GM21717 (cell line): ENCODE data around the gene STAG2.

Experiments used
- ATAC-seq: cut with Tn5 transposase; IDR thresholded peaks from one replicate; pipeline ENCODE4 v1.9.1; 2021; ENCODE audit warnings: mild to moderate bottlenecking, moderate library complexity; ENCODE audit not compliant: unreplicated experiment

STAG2 gene

DNA sequence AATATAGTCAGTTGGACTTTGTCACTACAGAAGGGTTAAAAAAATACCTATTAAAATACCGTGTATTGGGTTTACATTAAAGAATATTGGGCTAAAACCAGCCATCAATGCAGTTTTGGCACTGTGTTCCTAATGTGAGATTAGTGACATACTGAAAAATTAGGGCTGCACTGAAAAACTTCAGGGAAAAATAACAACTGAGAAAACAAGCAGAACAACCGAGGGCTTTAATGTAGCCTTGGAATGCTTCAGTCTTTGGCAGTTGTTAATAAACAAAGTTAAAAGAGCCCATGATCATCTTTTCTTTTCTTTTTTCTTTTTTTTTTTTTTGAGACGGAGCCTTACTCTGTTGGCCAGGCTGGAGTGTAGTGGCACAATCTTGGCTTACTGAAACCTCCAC is 12.4 kb downstream of the STAG2 start:
- ATAC-seq, result no peak

DNA sequence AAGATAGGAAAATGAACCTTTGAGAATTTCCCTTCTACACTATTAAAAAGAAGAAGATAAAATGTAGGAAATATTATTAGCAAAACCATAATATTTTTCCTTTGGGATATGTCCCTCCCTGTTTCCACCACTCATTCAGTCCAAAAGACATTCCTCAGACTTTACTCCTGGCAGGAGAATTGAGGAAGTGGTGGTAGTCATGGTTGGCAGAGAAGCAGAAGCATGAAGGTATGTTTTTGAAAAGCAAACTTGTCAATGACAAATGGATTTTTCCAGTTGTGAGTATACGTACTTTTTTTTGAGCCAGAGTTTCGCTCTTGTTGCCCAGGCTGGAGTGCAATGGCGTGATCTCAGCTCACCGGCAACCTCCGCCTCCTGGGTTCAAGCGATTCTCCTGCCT is 13.7 kb downstream of the STAG2 start:
- no peak for ATAC-seq

DNA sequence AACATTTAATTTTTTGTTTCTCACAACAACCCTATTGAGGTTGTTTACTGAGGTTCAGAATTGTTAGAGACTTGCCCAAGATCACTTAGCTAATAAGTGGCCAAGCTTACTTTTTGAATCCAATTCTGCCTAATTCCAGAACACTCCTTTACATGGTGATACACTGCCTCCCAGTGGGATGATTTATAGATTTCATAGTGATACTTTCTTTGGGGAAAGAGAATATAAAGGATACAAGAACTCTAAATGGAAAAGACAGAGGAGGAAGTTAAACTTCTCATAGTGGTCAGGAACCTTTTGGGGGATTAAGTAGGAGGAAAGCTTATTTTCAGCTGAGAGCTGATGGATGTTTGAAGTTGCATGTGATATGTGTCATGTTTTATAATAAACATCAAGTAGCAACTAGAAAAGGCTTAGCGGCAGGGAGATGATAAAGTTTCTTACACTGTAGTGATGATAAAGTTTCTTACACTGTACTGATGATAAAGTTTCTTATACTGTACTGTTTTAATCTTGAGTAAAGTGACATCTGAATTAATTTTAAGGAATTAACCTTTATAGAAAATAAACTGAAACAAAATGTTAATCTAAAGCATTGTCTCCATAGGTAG is 15.3 kb downstream of the STAG2 start:
- ATAC-seq, result no peak

DNA sequence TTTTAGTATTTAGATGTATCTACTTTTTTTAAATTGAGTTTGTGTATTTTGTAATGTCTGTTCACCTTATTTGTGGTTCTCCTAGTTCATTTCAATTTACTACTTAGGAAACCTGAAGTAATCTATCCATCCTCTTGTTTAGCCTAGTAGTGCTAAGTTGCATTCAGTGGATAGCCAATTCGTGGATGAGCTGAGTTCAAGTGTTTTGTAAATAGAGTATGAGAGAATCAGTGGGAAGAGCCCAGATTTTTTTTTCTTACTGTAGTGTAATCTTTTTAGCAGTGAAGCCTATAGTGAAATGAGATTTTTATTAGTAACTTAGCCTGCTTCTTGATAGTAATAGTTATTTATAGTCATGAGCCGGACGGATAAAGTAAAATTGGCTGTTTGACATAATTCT is 21.7 kb downstream of the STAG2 start:
- no peak for ATAC-seq

DNA sequence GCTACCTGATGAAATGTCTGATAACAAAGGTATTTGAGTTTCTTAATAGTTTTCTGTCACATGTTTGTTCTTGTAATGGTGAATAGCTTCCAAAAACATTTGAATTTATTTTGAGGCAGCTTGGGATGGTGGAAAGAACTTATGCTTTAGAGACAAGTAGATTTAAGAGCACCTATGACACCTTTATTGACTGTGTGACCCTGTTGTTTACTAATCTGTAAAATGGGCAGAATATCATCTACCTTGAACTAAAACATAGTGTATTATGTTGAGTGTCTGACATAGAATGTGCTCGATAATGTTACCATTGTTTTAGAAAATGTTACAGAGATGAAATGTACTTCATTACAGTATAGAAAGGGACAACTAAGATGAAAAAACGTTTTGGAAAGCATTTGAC is 24.9 kb downstream of the STAG2 start:
- no peak for ATAC-seq

DNA sequence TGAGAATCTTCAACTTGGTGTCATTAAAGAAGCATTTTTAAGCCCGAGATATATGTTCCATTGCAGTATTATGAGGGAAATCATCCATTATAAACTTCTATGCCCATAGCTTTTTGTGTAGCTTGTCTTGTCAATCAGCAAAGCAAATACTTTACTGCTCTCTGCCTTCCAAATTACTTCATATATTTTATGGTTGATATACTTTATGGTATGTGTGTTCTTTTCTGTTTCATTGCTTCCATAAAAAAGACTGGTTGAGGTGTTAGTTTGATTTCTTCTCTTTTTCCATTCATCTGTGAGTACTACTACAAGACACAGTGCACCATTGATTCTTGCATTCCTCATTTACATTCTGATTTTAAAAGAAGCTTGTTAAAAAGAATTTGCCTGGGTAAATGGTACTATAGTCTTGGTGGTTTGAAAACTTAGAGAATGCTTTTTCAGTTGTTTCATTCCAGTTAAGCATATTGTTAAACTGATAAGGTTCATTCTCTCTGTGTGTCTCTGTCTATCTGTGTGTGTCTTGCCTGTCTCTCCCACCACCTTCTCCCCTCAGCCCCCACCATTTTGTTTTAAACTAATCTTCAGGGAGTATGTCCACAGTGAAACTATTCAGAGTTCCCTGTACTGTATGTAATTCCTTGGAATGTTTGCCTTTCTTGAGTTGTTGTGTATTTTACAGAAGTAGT is 27.1 kb downstream of the STAG2 start:
- no peak for ATAC-seq

DNA sequence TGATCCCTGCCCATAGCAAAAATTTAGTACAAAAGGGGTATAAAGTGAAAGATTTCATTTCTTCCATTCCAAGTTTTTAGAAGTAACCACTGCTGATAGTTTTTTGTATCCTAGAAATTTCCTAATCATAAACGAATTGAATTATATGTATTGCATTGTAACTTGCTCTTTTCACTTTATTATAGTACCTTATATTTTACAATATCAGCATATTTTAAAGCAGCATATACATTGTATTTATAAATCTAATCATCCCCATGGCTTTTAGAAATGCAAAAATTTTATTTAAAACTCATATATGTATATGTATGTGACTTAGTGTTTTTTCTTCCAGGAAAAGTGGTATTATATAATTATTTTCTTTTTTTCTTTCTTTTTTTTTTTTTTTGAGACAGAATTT is 27.7 kb downstream of the STAG2 start:
- ATAC-seq, result no peak

DNA sequence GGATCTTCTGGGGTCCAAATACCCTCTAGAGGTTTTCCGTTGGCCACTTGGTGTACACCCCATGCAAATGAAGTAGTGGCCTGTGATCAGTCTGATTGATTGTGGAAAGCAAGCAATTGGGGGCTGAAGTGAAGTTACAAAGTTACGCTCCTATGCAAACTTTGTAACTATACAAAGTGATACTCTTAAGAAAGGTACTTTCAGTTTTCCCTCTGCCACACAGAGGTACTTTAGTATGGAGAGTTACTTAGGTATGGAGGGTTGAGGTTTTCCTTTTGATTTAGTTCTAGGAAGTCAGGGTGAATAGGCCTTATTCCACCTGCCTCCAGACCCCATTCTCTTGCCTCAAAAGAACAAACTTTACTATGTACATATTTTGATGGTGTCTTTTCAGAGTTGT is 28.7 kb downstream of the STAG2 start:
- ATAC-seq, result peak; percentile 62

DNA sequence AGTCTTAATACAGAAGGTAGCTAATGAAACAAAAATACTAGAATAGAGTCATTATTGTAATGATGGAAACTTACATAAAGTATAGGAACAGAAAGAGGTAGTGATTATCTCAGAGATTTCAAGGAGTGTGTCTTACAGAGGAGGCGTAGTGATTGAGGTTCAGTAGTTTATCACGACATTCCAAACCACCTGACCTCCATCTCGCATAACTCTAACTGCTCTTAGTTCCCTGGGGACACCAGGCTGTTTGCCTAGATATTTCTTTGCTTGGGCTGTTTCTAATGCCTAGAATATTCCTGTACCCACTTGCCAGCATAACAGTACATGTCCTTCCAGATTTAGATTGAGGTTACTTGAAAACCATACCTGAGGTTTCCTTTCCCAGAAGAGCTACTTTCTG is 29.1 kb downstream of the STAG2 start:
- ATAC-seq, result peak; percentile 40

DNA sequence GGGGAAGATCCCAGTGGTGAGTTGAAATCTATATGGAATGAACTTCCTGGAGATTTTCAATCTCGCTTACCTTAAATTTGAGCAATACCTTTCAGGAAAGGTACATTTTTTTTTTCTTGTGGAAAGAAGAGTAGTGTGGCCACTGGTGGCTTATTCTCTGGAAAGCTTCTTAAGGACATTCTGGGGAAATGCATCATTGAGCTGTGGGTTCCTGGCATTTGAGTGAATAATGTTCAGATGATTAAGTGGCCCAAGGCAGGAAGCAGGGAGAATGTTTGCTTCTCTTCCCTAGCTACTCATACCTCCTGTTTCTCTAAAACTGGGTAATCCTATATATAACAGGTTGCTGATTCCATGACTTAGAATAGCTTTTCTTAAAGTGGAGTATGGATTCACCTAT is 31.8 kb downstream of the STAG2 start:
- no peak for ATAC-seq

DNA sequence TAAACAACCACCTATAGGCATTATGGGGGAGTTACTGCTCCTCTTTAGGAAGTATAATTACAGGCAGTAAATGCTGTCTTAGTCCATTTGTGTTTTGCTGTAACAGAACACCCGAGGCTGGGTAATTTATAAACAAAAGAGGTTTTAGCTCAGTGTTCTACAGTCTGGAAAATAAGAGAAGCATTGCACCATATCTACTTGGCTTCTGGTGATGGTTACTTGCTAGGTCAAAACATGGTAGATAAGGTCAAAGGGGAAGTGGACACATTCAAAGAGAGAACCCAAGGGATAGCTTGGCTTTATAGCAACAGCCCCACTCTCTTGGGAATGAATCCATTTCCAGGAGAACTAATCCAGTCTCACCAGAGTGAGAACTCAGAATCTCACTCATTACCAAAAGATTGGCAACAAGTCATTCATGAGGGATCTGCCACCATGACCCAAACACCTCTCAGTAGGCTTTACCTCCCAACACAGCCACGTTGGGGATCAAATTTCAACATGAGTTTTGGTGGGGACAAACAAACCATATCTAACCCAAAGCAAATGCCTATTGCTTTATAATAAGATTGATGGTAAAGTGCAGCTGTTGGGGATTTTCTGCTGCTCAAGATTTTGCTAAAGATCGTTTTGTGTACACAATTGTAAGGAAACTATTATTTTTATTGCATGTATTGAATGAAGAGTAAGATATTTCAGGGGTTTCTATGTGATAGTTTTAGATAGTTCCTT is 32.6 kb downstream of the STAG2 start:
- no peak for ATAC-seq

DNA sequence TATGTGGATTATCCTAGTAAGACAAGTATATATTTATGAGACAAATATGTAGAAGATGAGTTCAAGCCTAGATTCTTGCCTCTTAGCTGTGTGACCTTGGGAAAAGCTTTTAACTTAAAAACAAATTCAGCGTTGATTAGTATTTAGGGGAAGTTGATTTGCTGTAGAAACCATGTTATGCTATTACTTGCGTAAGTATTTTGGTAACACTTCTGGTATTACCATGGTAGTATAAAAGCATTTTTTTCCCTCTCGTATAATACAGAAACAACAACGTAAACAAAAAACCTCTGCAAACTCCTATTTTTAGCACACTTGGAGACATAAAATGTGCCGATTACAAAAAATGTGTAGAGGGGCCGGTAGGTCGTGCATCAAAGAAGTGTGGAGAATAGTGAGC is 33.2 kb downstream of the STAG2 start:
- no peak for ATAC-seq

DNA sequence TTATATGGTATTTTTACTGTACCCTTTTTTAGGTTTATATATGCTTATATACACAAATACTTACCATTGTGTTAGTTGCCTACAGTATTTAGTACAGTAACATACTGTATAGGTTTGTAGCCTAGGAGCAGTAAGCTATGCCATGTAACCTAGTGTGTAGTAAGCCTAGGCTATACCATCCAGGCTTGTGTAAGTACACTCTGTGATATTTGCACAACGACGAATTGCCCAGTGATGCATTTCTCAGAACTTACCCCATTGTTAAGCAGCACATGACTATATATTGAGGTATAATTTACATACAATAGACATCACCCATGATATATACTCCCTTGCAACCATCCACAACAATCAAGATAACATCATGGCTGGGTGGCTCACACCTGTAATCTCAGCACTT is 40.1 kb downstream of the STAG2 start:
- no peak for ATAC-seq

DNA sequence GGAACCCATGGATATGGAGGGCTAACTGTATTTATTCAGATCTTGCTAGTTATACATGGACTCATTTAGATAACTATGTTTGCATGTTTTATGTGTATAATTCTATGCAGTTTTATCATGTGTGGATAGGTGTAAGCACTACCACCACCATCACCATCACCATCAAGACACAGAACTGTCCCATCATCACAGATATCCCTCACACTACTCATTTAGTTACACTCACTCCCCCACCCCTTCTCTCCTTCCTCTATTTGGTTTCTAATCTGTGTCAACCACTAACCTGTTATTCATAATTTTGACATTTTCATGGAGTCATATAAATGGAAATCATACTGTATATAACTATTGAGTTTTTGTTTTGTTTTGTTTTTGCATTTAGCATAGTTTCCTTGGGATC is 43.7 kb downstream of the STAG2 start:
- no peak for ATAC-seq

DNA sequence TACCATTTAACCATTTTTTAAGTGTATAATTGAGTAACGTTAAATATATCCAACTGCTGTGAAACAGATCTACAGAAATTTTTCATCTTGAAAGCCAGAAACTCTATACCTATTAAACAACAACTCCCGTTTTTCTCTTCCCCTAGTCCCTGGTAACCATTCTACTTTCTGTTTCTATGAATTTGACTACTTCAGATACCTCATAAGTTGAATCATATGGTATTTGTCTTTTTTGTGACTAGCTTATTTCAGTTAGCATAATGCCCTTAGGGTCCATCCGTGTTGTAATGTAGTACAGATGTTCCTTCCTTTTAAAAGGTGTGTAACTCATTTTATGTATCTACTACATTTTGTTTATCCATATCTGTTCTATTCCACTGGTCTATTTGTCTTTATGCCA is 48.7 kb downstream of the STAG2 start:
- ATAC-seq, result peak; percentile 77

DNA sequence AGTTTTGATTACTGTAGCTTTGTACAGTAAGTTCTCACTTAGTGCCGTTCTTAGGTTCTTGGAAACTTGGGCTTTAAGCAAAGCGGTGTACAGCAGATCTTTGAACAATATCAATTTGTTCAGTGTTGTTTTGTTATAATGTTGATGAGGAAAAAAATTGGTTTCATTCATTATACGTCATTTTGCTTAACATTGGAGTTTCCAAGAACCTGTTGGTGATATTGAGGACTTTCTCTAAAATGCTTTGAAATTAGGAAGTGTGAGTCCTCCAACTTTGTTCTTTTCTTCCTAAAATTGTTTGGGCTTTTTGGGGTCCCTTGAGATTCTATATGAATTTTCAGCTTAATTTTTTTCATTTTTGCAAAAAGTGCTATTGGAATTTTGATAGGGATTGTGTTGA is 49.1 kb downstream of the STAG2 start:
- peak; percentile 11 for ATAC-seq

DNA sequence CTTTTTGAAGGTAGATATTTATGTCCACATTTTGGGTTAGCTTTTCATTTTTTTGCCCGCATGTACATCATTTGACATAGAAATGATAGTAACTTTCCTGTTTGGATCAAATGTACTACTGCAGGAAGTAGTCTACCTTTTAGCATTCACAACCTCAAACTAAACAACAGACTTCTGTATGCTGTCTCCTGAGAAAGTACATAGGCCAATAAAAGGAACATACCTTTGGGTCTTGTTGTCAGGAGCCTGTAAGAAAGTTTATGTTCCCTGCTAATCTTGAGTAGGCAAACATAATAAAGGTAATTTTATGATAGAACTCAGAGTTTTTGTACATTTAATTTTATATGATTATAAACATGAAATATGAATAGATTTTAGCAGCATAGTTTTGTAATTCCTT is 54.2 kb downstream of the STAG2 start:
- ATAC-seq, result no peak

DNA sequence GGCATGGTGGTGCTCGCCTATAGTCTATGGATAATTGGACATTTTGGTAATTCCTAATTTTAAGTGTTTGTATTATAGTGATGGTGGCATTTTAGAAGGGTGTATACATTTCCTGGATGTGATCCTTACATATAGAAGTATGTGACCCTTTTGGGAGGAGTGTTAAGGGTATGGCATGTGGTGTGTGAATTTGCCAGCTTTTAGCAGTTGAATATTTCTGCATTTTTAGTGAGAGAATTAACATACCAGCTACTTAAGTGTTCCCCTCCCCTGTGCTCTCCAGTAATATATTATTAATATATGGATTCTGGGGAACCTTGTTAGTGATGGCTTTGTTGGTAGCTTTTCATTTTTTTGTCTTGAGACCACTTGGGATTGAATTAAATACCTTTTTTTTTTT is 55.3 kb downstream of the STAG2 start:
- no peak for ATAC-seq

DNA sequence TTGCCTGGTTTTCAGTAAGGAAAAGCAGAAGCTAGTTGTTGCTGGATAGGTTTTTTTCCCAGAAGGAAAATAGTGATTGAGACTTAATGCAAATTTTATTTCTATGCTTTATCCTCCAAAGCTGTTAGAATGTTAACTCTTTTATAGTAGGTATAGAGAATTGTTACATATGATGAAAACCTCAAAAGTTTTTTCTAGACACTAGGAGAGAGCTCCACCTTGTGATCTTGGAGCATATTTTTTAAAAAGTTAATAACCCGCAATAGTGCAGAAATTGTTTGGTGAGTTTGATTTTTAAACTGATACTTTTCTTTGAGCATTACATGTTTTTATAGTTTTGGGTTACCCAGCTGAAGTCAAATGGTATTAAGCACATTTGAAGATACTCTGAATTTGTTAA is 56.5 kb downstream of the STAG2 start:
- no peak for ATAC-seq

DNA sequence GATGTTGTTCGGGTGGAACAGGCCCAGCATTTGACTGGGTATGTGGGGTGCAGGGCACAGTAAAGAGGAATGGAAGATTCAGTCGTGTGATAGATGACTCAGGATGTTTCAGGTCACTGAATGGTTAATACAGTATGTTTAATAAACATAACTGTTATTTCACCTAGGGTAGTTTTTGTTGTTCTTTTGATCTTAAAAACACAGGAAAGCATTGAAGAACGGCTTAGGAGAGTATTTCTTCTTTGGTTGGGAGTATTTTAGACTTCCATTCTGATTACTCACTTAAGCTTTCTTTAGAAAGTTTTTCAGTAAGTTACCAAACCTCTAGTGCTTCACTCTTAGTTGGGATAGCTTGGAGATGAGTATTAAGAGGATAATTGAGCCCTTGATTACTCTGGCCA is 62.3 kb downstream of the STAG2 start:
- no peak for ATAC-seq

DNA sequence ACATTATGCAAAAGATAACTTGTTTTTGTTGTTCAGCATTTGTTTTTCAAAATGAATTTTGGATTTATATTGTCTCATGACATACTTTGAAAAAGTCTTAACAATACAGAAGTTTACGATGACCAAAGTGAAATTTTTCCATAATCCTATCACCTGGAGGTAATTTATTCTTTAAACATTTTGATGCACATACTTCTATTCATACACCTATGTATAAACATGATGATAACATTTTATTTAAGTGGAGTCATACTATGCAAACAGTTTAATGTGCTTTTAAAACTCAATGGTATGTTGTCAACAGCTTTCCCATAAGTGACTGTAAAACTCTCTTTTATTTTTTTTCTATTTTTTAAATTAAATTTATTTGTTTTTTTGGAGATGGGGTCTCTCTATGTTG is 65.0 kb downstream of the STAG2 start:
- no peak for ATAC-seq

DNA sequence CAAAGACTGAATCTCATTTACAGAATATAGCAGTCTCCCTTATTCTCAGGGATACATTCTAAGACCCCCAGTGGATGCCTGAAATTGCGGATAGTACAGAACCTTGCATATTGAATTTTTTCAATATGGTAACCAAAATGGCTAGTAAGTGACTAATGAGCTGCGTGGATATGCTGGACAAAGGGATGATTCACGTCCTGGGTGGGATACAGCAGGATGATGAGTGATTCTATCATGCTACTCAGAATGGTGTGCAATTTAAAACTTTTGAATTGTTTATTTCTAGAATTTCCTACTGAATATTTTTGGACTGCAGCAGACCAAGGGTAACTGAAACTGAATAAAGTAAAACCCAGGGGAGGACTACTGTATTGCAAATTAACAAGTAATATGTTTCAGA is 66.7 kb downstream of the STAG2 start:
- ATAC-seq, result no peak
